K562 (cell line): ENCODE data around the gene PLA2G4F. TPM values are rescaled to one million over a fixed set of nuclear protein-coding genes. Genes with fewer than 3 reads are reported as not detected.
A peak's percentile ranks its signal among the peaks of the same experiment; 100 is the strongest.

Experiments
- ATAC-seq: fragments of 200-7000 bp; cut with Tn5 transposase; 3 replicates; pipeline ENCODE4 v1.9.1; 2020; ENCODE audit warnings: moderate library complexity
- BruUV-seq: library from RNA; stranded (reverse); fragments of 400-500 nt; replicated peaks from 2 replicates; lab custom pipeline; 2021; lab: Mats Ljungman, UMichigan
- CTCF ChIA-PET: fragments of 300-600 bp; formaldehyde crosslinking; extraction: SDS; loops from one replicate; lab custom pipeline; 2021; ENCODE audit warnings: low intra/inter-chr PET ratio; lab: Yijun Ruan, JAX
- POLR2A ChIA-PET: fragments of 300-600, 350-650 bp; sonication (Branson Sonifier 250); formaldehyde crosslinking; extraction: SDS; loops from one replicate; lab custom pipeline; 2021; ENCODE audit warnings: antibody characterized with exemption, inconsistent platforms; lab: Yijun Ruan, JAX
- DNase-seq, 4 experiments: peaks; one replicate each; pipeline versions ENCODE4 v3.0.0 to v3.0.0-alpha.2; 2011 to 2018; ENCODE audit warnings: low spot score in 3 of 4, mixed read lengths in 3 of 4; ENCODE audit errors: extremely low read depth in 1 of 4
- FAIRE-seq: peaks from 2 replicates; lab custom pipeline; 2011; peaks lifted over from hg19 to GRCh38; lab: Jason Lieb, UNC
- H2AFZ ChIP-seq: 2 replicates; pipeline ENCODE4 v1.6.0; 2011; ENCODE audit warnings: low read depth, low read length, control low read depth, inconsistent platforms
- H3K27ac ChIP-seq: fragments of 200-600 bp; 3 replicates; pipeline ENCODE4 v1.8.0; 2011; ENCODE audit warnings: low read depth, mild to moderate bottlenecking, control low read depth, inconsistent platforms, low read length, moderate library complexity, mixed read lengths; ENCODE audit errors: extremely low read depth
- H3K27me3 ChIP-seq, 2 experiments: fragments of 300-600 bp in 1 of 2; 2 replicates in 1 of 2; 3 replicates in 1 of 2; pipeline versions ENCODE4 v1.6.0 to v1.8.0; 2011; ENCODE audit warnings: inconsistent platforms in 2 of 2, low read length in 2 of 2, mild to moderate bottlenecking in 1 of 2, mixed read lengths in 1 of 2, moderate library complexity in 1 of 2; ENCODE audit not compliant: control insufficient read depth in 2 of 2, insufficient read depth in 2 of 2
- H3K36me3 ChIP-seq: fragments of 300-600 bp; 3 replicates; pipeline ENCODE4 v1.8.0; 2011; ENCODE audit warnings: mild to moderate bottlenecking, low read length, inconsistent platforms; ENCODE audit not compliant: control insufficient read depth, insufficient read depth
- H3K4me1 ChIP-seq, 2 experiments: fragments of 200-600 bp in 1 of 2; replicated peaks in 1 of 2; 2 replicates in 1 of 2; 3 replicates in 1 of 2; pipeline versions ENCODE4 v1.5.1 to v1.8.0; 2011; ENCODE audit warnings: inconsistent platforms in 2 of 2, low read length in 2 of 2, mild to moderate bottlenecking in 1 of 2, mixed read lengths in 1 of 2, moderate library complexity in 1 of 2; ENCODE audit not compliant: control insufficient read depth in 2 of 2, insufficient read depth in 2 of 2
- H3K4me2 ChIP-seq: 2 replicates; pipeline ENCODE4 v1.6.1; 2011; ENCODE audit warnings: low read length, control low read depth, inconsistent platforms, mixed read lengths; ENCODE audit not compliant: insufficient read depth
- H3K4me3 ChIP-seq: fragments of 200-600 bp; sonication (generic), shearing (Covaris generic); 2 replicates; pipeline ENCODE4 v1.5.1; 2016; ENCODE audit warnings: control low read depth, inconsistent platforms
- H3K79me2 ChIP-seq: fragments of 200-600 bp; 3 replicates; pipeline ENCODE4 v1.8.0; 2011; ENCODE audit warnings: low read length, inconsistent platforms; ENCODE audit not compliant: control insufficient read depth, insufficient read depth
- H3K9ac ChIP-seq, 2 experiments: 2 replicates each; pipeline versions ENCODE4 v1.6.0 to v1.6.1; 2011; ENCODE audit warnings: low read depth in 2 of 2, low read length in 2 of 2, control low read depth in 1 of 2, inconsistent platforms in 1 of 2, mild to moderate bottlenecking in 1 of 2, mixed read lengths in 1 of 2; ENCODE audit not compliant: insufficient read depth in 1 of 2
- H3K9me1 ChIP-seq: one replicate; pipeline ENCODE4 v1.6.0; 2011; ENCODE audit warnings: inconsistent platforms, mild to moderate bottlenecking, low read length, moderate library complexity; ENCODE audit not compliant: control insufficient read depth, insufficient read depth
- H3K9me3 ChIP-seq: replicated peaks from 2 replicates; pipeline ENCODE4 v1.5.1; 2011; ENCODE audit warnings: low read depth, low read length, inconsistent platforms; ENCODE audit not compliant: control insufficient read depth, insufficient read depth
- H4K20me1 ChIP-seq: replicated peaks from 2 replicates; pipeline ENCODE4 v1.6.1; 2011; ENCODE audit warnings: low read length, inconsistent platforms, mixed read lengths; ENCODE audit not compliant: control insufficient read depth, insufficient read depth
- CBX3 ChIP-seq, 2 experiments: IDR thresholded peaks; 1 replicate in 1 of 2; 2 replicates in 1 of 2; pipeline ENCODE4 v1.6.1; 2012; ENCODE audit warnings: inconsistent platforms in 2 of 2, low read length in 2 of 2, borderline replicate concordance in 1 of 2, control low read depth in 1 of 2
- CREM ChIP-seq: IDR thresholded peaks from 2 replicates; pipeline ENCODE4 v1.6.1; 2014; ENCODE audit warnings: antibody characterized with exemption, low read depth
- HDAC8 ChIP-seq: fragments of 450-650 bp; IDR thresholded peaks from 2 replicates; pipeline ENCODE4 v1.6.1; 2016; ENCODE audit warnings: mild to moderate bottlenecking, missing genetic modification characterization, moderate library complexity, missing compliant biosample characterization
- ZFP30 ChIP-seq: fragments of 250-450 bp; sonication (Bioruptor Pico); IDR thresholded peaks from 2 replicates; pipeline ENCODE4 v1.8.0; 2022; ENCODE audit warnings: moderate library complexity, mild to moderate bottlenecking, inconsistent platforms, borderline replicate concordance
- WGBS: fragments of 100-300 bp; shearing (Covaris generic); methylation state at CpG from one replicate; pipeline ENCODE4 v1.1.6; 2016; ENCODE audit warnings: low coverage, mixed read lengths; ENCODE audit not compliant: insufficient coverage; ENCODE audit errors: missing lambda C conversion rate; 5-methylcytosine and 5-hydroxymethylcytosine counted together
- in situ Hi-C: fragments of 300-500 bp; cut with MboI; formaldehyde crosslinking; loops from 4 replicates; pipeline ENCODE4 v1.15.0; 2018; ENCODE audit warnings: inconsistent platforms, mixed read lengths
- intact Hi-C: fragments of 100-400 bp; cut with micrococcal nuclease; formaldehyde crosslinking; loops from 2 replicates; pipeline ENCODE4 v1.14.2; 2022
- polyA plus RNA-seq, 8 experiments: library from polyadenylated mRNA; depleted of rRNA in 4 of 8; stranded (reverse) in 5 of 8; unstranded in 3 of 8; fragments of >200 nt; fragmentation: Nextera tagmentation in 2 of 8; fragmentation: Illumina TruSeq in 1 of 8; extraction: Ambion mirVana in 2 of 8; extraction: Trizol in 1 of 8; gene quantifications; 2 replicates each; pipeline versions ENCODE4 v1.2.1 to v1.2.3, GENCODE V29; 2011 to 2014; ENCODE audit warnings: inconsistent platforms in 1 of 8, missing spikeins in 1 of 8
- total RNA-seq, 7 experiments: library from RNA; depleted of rRNA in 6 of 7; stranded (reverse); fragments of >200 nt in 6 of 7; fragmentation: Illumina TruSeq in 2 of 7; extraction: Trizol in 2 of 7; gene quantifications; 2 replicates each; pipeline versions ENCODE4 v1.2.1 to v1.2.3, GENCODE V29; 2011 to 2021; ENCODE audit warnings: low replicate concordance in 1 of 7

PLA2G4F gene
- total and polyA plus RNA-seq, 9 of the 15 experiments (the other 6 are each of a cell fraction or from before 2014, with no cell fraction given) = 0.02 TPM; not detected in 8

- Histone ChIP-seq H3K4me2 (no peak overlapping the region), H3K27ac (no peak overlapping the region), H3K4me1 (no peaks in the 10 kb centered on the region), H3K4me3 (no peak overlapping the region), H3K36me3 (no peaks in the 10 kb centered on the region), H3K9ac (no peak overlapping the region), H3K9me1 (no peaks in the 10 kb centered on the region), H2AFZ (no peak overlapping the region), H4K20me1 (no peaks in the 10 kb centered on the region), H3K27me3 (peaks cover 24 to 34% of the 10 kb centered on the region in 2 experiments), H3K9me3 (no peaks in the 10 kb centered on the region), H3K79me2 (no peaks in the 10 kb centered on the region)
- ATAC-seq (no peak), FAIRE-seq (peak; percentile 23), DNase-seq (no peak)
- CTCF ChIA-PET = no interaction called here
- intact Hi-C loops (no loop called here), in situ Hi-C loops (no loop called here)
- TF ChIP-seq CREM = no peak
- no peak for TF ChIP-seq CBX3 (IDR thresholded peaks at IDR 0.05; ENCODE audit: borderline replicate concordance in 1 of 2, low read length in 2 of 2)
- POLR2A ChIA-PET = interaction anchor here (0.5 to 0.8 kb wide), 2 partner anchors 11 to 15 kb away, joined by 3 read pairs; no protein-coding TSS in a partner anchor
- WGBS = 3% methylated on average over 7 of the region's 7 CpGs
- no TSS peak for BruUV-seq
Observed at GRCh38 chr15:42107473-42107872, 49.0 kb downstream of the PLA2G4F start.

GRCh38 chr15:42106288-42106687 is 50.1 kb downstream of the PLA2G4F start:
- FAIRE-seq (no peak), ATAC-seq (no peak), DNase-seq (no peak)
- Histone ChIP-seq H3K36me3 (no peaks in the 10 kb centered on the region), H3K4me3 (no peak overlapping the region), H4K20me1 (no peaks in the 10 kb centered on the region), H3K9me3 (no peaks in the 10 kb centered on the region), H3K9ac (no peak overlapping the region), H3K27ac (no peak overlapping the region), H3K79me2 (no peaks in the 10 kb centered on the region), H3K4me2 (no peak overlapping the region), H3K9me1 (no peaks in the 10 kb centered on the region), H2AFZ (no peak overlapping the region), H3K4me1 (no peaks in the 10 kb centered on the region), H3K27me3 (peaks cover 24 to 34% of the 10 kb centered on the region in 2 experiments)
- no TSS peak for BruUV-seq
- 0% methylated on average over 5 of the region's 5 CpGs for WGBS
- in situ Hi-C loops = no loop called here
- ChIA-PET POLR2A (interaction anchor here (0.6 kb wide), 1 partner anchor 26 kb away, joined by 3 read pairs; no protein-coding TSS in a partner anchor), CTCF (no interaction called here)
- intact Hi-C loops = no loop called here
- no peak for TF ChIP-seq ZFP30 (CRISPR knock-in tag)
- no peak for TF ChIP-seq HDAC8 (tag)
